GM12864 (cell line): ENCODE data around the gene TP53I11.

Source experiments
- DNase-seq: peaks from one replicate; pipeline ENCODE4 v3.0.0-alpha.2; 2011; ENCODE audit warnings: low read depth
- H3K4me3 ChIP-seq: 2 replicates; pipeline ENCODE4 v1.5.1; 2011; ENCODE audit warnings: mild to moderate bottlenecking, low read depth, low read length, control low read depth
- TF ChIP-seq, protein P1 (sequence below): IDR thresholded peaks from 2 replicates; pipeline ENCODE4 v1.5.1; 2011; ENCODE audit warnings: low read depth, mild to moderate bottlenecking, moderate library complexity, low read length, control low read depth, inconsistent platforms; ENCODE audit errors: missing control alignments

Gene TP53I11

GRCh38 chr11:44899959-44900358, 50.7 kb downstream of the TP53I11 start:
- TF ChIP-seq, protein P1, sequence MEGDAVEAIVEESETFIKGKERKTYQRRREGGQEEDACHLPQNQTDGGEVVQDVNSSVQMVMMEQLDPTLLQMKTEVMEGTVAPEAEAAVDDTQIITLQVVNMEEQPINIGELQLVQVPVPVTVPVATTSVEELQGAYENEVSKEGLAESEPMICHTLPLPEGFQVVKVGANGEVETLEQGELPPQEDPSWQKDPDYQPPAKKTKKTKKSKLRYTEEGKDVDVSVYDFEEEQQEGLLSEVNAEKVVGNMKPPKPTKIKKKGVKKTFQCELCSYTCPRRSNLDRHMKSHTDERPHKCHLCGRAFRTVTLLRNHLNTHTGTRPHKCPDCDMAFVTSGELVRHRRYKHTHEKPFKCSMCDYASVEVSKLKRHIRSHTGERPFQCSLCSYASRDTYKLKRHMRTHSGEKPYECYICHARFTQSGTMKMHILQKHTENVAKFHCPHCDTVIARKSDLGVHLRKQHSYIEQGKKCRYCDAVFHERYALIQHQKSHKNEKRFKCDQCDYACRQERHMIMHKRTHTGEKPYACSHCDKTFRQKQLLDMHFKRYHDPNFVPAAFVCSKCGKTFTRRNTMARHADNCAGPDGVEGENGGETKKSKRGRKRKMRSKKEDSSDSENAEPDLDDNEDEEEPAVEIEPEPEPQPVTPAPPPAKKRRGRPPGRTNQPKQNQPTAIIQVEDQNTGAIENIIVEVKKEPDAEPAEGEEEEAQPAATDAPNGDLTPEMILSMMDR, result no peak
- no peak overlapping the region for H3K4me3 ChIP-seq
- DNase-seq, result peak; percentile 38

GRCh38 chr11:44893846-44894617, 56.7 kb downstream of the TP53I11 start:
- no peak for DNase-seq
- H3K4me3 ChIP-seq, result no peak overlapping the region
- TF ChIP-seq, protein P1, result peak; percentile 90

DNA sequence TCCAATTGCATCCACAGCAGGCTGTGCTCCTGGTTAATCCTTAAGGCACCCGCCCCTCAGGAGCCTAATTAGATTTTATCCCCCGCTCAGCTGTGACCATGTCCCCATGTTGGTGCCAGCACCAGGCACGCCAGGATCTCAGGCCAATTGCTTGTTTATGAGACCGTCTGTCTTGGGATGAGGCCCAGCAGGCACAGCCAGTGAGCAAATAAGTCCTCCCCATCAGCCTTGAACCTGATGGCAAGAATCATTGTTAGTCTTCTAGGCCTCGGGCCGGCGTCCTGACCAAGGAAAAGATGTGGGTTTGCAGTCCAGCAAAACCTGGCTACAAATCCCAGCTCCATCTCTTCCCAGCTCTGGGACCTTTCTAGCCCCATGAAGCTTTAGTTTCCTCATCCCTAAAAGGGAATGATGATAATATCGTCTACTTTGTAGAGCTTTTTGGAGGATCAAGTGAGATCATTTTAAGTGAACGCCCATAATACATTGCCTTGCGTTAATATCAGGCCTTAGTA, 57.3 kb downstream of the TP53I11 start:
- TF ChIP-seq, protein P1, result no peak
- no peak overlapping the region for H3K4me3 ChIP-seq
- DNase-seq, result no peak

- TF ChIP-seq, protein P1, result no peak
Observed at GRCh38 chr11:44892843-44893242, 57.8 kb downstream of the TP53I11 start.

GRCh38 chr11:44889266-44889665, 61.4 kb downstream of the TP53I11 start:
- TF ChIP-seq, protein P1, result no peak
- no peak overlapping the region for H3K4me3 ChIP-seq

More at GRCh38 chr11:44892843-44893242, 57.8 kb downstream of the TP53I11 start:
- DNase-seq, result no peak
- no peak overlapping the region for H3K4me3 ChIP-seq

DNA sequence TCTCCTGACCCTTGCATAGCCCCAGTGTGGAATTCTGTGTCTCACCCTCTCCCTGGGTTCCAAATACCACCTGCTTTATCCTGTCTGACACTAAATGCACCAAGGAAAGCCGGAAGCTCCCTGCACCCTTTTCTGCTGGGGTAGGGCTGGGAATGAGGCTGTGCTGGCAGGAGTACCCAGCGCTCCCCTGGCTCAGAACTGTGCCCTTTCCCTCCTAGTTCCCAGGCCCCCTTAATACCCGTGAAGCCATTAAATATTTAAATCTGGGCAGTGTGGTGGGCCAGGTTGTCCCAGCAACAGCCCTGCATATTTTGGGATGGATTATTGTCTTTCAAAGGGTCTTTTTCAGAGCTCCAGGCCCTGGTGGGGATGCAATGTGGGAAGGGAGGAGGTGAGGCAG, 63.0 kb downstream of the TP53I11 start:
- H3K4me3 ChIP-seq, result no peak overlapping the region
- no peak for DNase-seq
- TF ChIP-seq, protein P1, result no peak

More at GRCh38 chr11:44889266-44889665, 61.4 kb downstream of the TP53I11 start:
- no peak for DNase-seq

- TF ChIP-seq, protein P1, result no peak
- no peak for DNase-seq
- H3K4me3 ChIP-seq, result no peak overlapping the region
Observed at GRCh38 chr11:44886790-44887140, 63.9 kb downstream of the TP53I11 start.
